ENCODE results near the gene MSLN.

MSLN gene

DNA sequence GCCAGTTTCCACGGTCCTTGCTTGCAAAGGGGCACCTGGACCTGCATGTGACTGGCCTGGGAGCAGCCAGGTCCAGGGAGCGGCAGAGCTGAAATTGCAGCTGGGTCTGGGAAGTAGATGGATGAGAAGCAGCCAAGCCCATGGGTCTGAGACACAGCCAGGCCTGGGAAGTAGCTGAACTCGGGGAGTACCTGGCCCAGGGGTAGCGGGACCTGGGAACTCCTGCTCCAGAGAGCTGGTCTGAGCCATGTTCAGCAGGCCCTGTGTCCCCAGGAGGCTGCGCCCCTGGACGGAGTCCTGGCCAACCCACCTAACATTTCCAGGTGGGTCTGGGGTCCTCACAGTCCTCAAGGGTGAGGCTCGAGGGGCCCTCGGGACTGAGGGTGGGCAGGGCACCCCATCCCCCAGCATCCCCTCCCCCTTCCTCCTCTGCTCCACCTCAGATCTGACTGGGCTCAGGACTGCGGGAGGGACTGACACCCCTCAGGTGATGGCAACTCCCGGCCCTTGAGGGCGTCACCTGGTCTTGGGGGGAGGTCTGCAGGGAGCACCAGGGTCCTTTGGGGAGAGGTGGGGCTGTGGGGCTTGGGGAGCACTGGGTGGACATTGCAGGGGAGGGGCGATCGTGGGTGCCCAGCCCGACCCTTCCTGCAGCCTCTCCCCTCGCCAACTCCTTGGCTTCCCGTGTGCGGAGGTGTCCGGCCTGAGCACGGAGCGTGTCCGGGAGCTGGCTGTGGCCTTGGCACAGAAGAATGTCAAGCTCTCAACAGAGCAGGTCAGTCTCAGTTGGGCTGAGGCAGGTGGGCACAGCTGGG is 3.0 kb downstream of the MSLN start:
- DNase-seq (ENCODE audit: low read depth): no peak
- TF ChIP-seq, protein P1, sequence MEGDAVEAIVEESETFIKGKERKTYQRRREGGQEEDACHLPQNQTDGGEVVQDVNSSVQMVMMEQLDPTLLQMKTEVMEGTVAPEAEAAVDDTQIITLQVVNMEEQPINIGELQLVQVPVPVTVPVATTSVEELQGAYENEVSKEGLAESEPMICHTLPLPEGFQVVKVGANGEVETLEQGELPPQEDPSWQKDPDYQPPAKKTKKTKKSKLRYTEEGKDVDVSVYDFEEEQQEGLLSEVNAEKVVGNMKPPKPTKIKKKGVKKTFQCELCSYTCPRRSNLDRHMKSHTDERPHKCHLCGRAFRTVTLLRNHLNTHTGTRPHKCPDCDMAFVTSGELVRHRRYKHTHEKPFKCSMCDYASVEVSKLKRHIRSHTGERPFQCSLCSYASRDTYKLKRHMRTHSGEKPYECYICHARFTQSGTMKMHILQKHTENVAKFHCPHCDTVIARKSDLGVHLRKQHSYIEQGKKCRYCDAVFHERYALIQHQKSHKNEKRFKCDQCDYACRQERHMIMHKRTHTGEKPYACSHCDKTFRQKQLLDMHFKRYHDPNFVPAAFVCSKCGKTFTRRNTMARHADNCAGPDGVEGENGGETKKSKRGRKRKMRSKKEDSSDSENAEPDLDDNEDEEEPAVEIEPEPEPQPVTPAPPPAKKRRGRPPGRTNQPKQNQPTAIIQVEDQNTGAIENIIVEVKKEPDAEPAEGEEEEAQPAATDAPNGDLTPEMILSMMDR (conservative IDR thresholded peaks at IDR 0.05; ENCODE audit: low read depth, low read length): no peak
- H3K4me3 ChIP-seq (ENCODE audit: low read length): no peak overlapping the region

DNA sequence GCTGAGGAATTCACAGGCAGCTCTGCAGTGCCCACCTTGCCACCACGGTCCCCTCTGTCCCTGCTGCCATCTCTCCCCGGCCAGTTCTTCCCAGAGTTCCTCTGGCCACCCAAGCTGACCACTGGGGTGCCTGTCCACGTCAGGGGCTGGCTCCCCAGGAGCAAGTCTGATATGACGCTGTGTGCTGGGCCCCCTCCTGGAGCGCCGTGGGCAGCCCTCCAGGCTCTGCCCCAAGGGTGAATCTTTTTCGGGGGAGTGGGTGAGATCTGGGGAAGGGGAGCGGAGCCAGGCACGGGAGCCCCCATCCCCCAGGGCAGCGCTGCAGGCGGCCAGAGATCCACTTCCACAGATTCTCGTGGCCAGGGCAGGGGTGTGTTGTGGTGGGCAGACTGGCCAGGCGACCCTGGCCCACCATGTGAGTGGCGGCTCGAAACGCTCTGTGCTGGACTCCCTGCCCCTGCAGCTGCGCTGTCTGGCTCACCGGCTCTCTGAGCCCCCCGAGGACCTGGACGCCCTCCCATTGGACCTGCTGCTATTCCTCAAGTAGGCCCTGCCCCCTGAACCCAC is 3.7 kb downstream of the MSLN start:
- DNase-seq (ENCODE audit: low read depth): no peak
- H3K4me3 ChIP-seq (ENCODE audit: low read length): no peak overlapping the region
- TF ChIP-seq, protein P1 (conservative IDR thresholded peaks at IDR 0.05; ENCODE audit: low read depth, low read length): no peak

DNA sequence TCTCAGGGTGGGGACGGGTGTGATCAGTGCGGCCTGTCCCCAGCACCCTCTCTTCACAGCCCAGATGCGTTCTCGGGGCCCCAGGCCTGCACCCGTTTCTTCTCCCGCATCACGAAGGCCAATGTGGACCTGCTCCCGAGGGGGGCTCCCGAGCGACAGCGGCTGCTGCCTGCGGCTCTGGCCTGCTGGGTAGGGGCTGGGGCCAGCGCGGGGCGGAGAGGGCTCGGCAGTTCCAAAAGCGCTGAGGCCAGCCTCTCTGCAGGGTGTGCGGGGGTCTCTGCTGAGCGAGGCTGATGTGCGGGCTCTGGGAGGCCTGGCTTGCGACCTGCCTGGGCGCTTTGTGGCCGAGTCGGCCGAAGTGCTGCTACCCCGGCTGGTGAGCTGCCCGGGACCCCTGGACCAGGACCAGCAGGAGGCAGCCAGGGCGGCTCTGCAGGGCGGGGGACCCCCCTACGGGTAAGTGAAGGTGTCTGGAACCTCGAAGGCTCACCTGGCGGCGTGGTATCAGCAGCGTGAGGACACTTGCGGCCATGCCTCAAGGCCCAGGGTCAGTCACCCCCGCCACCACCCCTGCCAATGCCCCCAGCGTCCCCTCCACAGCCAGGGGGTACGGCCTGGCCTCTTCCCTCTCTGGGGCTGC is 4.4 kb downstream of the MSLN start:
- DNase-seq (ENCODE audit: low read depth): no peak
- no peak overlapping the region for H3K4me3 ChIP-seq (ENCODE audit: low read length)
- TF ChIP-seq, protein P1 (conservative IDR thresholded peaks at IDR 0.05; ENCODE audit: low read depth, low read length): no peak

DNA sequence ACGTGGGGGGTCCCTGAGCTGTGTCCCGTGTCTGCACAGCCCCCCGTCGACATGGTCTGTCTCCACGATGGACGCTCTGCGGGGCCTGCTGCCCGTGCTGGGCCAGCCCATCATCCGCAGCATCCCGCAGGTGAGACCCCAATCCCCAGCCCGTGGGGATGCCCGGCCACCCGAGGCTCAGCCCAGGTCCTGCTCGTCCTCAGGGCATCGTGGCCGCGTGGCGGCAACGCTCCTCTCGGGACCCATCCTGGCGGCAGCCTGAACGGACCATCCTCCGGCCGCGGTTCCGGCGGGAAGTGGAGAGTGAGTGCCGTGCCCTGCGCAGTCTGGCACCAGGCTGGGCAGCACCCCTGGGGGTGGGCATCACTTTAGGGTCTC is 4.9 kb downstream of the MSLN start:
- DNase-seq (ENCODE audit: low read depth): no peak
- TF ChIP-seq, protein P1 (conservative IDR thresholded peaks at IDR 0.05; ENCODE audit: low read depth, low read length): no peak
- no peak overlapping the region for H3K4me3 ChIP-seq (ENCODE audit: low read length)

DNA sequence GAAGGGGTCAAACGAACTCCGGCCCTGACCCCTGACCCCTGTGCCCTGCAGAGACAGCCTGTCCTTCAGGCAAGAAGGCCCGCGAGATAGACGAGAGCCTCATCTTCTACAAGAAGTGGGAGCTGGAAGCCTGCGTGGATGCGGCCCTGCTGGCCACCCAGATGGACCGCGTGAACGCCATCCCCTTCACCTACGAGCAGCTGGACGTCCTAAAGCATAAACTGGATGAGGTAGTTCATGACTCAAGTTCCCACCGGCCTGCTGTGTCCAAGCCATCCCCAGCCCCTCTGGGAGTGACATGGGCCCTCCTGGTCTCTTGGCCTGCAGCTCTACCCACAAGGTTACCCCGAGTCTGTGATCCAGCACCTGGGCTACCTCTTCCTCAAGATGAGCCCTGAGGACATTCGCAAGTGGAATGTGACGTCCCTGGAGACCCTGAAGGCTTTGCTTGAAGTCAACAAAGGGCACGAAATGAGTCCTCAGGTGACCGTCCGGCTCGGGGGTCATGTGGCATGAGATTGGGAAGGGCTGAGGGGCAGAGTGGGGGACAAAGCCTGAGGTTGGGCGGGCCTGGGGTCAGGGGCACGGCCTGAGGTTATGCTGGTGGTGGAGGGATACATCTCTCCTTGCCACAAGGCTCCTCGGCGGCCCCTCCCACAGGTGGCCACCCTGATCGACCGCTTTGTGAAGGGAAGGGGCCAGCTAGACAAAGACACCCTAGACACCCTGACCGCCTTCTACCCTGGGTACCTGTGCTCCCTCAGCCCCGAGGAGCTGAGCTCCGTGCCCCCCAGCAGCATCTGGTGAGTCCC is 5.7 kb downstream of the MSLN start:
- no peak for DNase-seq (ENCODE audit: low read depth)
- H3K4me3 ChIP-seq (ENCODE audit: low read length): no peak overlapping the region
- TF ChIP-seq, protein P1 (conservative IDR thresholded peaks at IDR 0.05; ENCODE audit: low read depth, low read length): no peak

DNA sequence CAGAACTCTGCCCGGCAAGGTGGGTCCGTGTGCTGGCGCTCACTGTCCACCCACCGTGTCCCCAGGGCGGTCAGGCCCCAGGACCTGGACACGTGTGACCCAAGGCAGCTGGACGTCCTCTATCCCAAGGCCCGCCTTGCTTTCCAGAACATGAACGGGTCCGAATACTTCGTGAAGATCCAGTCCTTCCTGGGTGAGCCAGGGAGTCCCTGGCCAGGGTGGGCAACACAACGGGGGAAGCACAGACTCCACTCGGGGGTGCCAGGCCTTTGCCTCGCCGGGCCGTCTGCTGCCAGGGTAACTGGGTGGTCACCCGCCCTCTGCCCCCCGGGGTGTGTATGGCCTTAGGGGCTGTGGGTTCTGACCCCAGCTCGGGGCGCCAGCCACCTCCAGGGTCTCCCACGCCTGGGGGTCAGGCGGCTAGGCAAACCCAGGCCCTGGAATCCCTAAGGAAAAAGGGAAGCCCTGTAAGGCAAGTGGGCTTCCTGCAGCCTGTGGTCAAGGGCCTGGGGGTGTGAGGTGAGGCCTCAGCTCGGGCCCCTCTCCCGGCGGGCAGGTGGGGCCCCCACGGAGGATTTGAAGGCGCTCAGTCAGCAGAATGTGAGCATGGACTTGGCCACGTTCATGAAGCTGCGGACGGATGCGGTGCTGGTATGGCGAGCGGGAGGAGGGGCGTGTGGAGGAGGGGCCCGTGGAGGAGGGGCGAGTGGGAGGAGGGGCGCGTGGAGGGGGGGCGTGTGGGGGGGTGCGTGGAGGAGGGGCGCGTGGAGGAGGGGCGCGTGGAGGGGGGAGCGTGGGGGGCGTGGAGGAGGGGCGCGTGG is 6.5 kb downstream of the MSLN start:
- TF ChIP-seq, protein P1 (conservative IDR thresholded peaks at IDR 0.05; ENCODE audit: low read depth, low read length): no peak
- no peak for DNase-seq (ENCODE audit: low read depth)
- no peak overlapping the region for H3K4me3 ChIP-seq (ENCODE audit: low read length)

Measured in retinal pigment epithelial cell (primary cell).